Superior temporal gyrus (tissue), 1 donor: ENCODE results near the gene ZNF384.
A peak's percentile ranks its signal among the peaks of the same experiment; 100 is the strongest.

Experiments used
- DNase-seq: peaks from one replicate; pipeline ENCODE4 v3.0.0-alpha.2; 2016; ENCODE audit errors: extremely low spot score

The ZNF384 gene

DNA sequence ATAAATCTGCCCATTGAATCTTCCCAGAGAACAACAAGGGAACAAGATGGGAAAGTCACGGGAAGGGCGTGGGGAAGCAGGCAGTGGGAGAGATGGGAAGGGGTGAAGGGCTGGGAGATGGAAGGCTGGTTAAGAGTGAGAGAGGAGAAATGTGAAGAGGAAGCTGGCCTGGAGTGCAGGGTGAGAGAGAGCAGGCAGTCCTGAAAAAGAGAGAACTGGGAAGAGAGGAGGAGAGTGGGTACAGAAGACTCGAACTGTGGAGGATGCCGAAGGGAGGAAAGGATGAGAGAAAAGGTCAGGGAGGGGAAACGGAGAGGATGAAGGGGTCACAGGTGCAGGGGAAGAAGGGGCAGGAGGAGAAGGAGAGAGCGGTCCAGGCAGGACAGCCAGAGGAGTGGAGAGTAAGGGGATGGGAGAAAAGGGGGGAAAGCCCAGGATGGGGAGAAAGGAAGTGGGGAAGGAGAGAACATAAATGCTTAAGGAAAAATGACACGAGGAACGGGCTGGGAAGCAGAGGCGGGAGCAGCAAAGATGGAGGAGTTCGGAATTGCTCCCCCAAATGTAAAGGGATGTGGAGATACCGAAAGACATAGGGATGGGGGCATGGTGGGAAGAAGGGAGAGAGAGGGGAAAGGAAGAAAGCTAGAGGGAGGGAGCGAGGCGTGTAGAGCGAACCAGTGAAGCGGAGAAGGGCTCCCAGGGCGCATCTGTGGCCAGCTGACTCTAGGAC lies 10.2 kb upstream of the ZNF384 start:
- no peak for DNase-seq

DNA sequence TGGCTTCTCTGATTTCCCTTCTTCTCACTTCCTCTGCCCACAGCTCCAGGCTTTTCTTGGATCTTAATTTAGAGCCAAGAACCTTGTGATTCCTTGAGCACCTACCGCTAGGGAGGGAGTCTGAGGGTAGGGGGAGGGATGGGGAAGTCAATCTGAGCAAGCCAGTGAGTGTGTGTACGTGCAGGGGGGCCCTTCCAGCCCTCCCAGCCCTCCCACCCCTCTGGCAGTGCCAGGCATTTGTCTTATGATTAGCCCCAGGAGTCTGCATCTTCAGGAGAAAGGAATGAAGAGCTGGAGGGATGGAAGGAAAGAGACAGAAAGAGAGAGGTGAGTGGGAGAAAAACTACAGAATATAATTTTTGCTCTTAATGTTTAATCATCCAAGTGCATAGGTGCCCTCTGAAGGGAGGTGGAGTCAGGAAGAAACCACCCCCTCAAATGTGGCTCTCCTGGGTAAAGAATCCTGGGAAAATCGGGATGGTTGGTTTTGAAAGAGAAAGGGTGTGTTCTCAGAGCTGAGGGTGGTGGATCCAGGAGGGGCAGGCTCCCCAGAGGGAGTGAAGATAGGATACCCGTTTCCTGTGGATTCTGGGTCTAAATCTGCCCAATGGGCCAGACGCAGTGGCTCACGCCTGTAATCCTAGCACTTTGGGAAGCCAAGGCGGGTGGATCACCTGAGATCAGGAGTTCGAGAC lies 9.3 kb upstream of the ZNF384 start:
- no peak for DNase-seq

DNA sequence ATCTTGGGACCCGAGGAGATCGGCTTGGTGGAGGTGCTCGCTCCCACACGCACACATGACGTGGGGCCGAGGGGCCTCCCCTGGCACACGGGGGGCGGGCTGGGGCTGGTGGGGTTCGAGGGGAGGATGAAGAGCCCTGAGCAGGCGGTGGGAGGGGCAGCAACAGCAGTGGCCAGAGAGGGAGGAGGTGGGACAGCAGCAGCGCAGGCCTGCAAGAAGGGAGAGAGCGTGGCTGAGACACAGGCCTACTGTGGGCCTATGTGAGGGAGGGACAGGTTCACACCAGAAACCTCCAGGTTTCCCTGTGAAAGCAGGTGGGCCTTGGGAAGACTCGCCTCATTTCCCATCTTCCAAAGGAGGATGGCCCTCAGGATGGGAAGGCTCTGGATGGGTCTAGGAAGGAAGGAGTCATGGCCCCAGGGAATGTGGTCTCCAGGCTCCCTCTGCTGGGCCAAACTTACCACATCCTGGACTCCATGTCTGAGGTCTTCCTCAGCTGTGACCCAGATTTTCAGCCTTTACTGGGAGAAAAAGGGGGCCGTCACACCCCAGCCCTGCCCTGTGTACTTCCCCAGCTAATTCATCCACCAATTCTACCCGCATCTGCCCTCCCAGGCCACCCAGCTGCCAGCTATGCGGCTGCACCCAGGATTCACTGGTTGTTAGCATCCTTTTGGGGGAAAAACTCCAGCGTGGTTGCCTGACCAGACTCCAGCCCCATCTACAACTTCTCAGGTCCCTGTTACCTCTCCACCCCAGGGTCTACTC lies 8.6 kb upstream of the ZNF384 start:
- no peak for DNase-seq

DNA sequence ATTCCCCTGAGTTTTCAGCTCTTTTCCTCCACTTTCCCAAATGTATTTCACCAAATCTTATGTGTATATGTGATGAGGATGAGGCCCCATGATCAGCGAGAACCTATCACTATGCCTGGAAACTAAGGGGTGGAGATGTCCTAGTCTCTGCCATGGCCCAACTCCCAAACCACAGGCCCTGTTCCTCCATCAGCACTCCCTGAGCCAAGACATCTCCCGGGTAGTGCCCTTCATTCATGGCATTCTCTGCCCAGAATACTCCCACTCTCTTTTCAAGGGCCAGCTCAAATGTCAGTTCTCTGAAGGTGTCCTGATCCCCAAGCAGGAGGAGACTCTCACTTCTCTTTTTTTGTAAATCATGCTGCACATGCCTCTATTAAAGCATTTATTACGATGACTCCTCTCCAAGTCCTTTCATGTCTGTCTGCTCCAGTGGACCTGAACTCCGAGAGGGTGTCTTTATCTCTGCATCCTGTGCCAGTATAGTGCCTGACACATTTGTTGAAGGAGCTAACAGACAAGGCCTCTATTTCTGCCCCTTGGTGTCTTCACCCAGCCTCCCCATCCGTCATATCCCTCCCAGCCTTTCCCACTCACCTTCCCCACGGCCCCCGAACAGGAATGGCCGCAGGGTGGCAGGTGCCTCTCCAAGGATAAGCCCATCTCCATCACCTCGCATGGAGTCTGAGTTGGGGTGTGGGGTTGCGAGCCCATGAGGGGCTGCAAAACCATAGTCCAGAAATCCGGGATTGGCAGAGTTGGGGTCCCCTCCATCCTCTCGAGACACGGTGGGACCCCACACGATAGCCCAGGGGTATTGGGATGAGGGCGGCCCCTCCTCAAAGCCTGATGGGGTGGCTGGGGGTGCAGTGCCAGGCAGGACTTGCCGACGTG lies 7.8 kb upstream of the ZNF384 start:
- no peak for DNase-seq

DNA sequence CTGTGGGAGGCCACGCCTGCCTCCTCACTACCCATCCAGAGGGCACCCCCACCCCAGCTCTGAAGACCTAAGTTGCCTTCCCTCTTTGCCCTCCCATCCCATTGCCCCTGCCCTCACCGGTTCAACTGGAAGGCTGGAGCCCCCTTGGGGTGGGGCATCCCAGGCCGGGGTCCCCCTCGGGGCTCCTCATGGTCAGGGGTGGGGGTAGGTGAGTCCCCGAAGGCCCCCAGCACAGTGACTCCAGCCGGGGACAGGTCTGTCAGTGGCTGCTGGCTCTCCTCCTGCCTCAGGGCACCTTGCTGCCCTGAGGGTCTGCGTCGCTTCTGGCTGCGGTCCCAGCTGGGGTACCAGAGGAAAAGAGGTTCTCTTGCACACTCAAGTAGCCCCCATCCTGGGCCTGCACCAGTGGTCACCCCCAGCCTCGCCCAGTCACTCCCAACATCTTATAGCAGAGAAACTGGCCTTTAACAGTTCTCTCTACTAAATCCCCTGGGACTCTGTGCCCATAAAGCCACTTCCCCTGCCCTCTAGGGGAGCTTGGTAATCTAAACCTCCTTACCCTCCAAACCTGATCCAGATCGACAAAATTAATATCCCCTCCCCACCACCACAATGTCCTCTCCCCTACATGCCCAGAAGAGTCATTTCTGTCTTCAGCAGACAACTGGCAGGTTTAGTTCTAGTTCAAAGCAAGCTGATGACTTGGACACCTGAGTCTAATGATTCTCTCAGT lies 6.3 kb upstream of the ZNF384 start:
- no peak for DNase-seq

DNA sequence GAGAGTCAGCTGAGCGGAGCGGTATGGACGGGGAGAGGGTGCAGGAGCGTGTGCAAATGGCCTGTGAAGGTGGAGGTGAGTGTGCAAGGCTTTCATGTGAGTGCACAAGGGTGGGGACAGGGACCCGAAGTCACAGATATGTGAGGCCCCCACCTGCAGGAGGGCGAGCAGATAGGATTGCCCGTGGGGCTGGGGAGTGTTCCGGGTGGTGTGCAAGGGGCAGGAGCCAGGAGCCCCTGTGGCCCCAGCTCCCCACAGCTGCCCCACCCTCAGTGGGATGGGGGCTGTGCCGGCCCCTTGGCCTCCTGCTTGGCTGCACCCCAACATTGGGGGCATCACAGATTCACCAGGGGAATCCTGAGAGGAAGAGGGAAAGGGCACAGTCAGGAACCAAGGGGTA lies 5.5 kb upstream of the ZNF384 start:
- no peak for DNase-seq

DNA sequence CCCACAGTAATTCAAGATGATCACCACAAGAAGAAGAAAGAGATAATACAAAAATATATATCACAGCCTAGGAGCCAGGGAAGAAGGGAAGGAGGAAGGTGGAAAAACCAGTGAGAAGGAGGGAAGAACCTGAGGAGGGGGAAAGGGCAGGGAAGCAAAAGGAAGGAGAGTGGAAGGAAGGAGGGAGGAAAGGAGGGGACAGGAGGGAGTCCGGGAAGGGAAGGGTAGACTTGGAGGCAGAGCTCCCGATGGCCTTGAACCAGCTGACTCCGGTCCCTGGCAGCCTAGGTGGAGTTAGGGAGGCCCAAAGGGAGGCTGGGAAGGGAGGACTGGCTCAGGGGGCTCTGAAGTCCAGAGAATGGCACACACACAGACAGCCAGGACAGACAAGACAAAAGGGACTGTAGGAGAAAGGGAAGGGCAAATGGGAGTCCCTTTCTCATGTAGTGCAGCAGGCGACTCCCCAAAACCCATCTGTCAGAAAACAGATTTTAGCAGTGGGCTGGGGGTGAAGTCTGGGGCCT lies 4.7 kb upstream of the ZNF384 start:
- DNase-seq, result no peak

DNA sequence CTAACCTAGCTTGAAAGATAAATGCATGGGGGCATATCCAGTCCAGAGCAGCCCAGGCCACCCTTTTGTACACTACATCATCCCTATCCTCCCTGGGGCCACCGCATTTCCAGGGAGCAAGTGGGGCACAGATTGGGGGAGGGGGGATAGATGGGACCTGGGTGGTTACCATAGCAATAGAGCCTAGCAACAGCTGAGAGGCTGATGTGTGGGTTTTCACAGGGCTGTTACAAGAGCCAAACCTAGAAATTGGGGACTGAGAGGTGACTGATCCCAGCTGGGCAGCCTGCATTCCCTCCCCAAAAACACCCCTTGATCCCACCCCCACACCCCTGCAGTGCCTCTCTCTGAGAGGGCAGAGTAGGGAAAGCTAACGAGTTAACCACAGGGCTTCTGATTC lies 3.7 kb upstream of the ZNF384 start:
- no peak for DNase-seq

DNA sequence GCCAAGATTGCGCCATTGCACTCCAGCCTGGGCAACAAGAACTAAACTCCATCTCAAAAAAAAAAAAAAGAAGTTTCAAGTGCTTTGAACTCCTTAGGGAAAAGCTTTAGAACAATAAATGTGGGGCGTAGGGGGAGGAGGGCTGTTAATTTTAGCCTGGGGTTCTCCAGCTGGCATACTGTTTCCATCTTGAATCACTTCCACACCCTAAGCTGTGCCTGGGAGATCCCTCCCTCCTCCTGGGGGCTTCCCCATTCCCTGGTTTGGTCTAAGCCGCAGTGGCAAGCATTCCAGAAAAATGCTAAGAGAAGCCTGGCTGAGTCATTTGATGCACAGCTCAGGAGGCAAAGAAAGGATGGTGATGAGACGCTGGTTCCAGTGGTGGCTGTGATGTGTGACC lies 2.3 kb upstream of the ZNF384 start:
- no peak for DNase-seq

DNA sequence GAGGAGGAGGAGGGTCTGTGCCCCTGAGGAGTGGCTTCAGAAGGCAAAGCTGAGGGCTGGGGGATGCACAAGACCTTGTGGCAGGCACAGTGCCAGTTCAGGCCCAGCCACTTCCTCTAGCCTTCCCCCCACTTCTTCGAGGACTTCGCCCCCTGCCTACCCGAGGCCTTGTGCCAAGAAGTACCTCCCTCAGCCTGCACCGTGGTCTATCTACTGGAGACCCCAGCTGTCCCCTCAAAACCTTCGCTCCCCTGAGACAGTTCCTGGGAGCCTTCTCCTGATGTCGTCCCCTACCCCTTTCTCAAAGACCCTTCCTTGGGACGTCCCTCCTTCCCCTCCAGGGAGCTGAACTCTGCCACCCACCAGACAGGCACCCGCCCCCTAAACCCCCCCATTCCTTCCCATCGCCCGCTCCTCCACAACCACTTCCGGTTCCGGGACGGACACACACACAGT lies 604 bp downstream of the ZNF384 start:
- DNase-seq, result peak; percentile 85

DNA sequence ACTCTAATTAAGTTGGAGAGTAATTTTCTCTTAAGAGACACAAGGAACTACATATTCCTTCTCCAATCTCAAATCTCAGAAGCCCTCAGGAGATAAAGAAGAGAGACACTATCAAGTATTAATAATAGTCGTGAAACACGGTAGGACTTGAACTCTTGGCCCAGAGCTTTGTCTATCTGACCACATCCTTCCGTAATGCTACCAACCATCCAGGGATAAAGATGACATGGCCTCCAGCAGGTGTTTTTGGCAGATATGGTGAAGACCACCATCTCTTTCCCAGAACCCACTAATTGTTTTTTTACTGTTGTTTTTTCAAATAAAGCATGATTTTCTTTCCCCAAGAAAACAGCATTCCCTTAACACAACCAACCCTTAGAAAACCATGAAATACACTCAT lies 3.4 kb downstream of the ZNF384 start:
- no peak for DNase-seq

DNA sequence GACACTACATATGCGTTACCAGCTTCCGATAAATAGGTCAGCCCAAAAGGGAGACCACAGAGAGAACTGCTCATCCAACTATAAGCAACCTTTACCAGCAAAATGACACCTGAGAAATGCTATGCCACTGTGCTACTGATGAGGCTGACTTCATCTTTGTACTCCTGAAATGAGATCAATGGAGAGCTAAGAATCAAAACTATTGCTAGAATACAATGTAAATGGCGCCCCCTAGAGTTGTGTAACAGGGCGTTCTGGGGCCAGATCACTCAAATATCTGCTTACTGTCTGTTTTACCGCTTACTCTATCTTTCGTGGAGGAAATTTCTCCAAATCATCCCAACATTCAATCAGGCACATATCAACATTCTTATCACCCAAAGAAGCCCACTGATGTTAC lies 4.6 kb downstream of the ZNF384 start:
- DNase-seq, result peak; percentile 72

DNA sequence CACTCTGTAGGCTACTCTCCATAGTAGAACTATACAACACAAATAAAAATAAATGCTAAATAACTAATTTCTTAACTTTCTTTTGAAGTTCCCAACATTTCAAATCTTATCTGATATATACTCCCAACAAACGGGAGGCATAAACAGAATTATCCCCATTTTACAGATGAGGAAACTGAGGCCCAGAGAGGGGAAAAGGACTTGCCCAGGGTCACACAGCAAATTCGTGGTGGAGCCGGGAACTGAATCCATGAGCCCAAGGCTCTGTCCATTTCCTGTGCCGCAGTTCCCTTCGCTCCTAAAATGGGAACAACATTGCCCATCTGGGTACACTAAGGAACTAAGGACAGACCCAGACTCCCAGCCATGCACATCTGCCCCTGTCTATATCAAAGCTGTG lies 12.2 kb downstream of the ZNF384 start:
- DNase-seq, result no peak

DNA sequence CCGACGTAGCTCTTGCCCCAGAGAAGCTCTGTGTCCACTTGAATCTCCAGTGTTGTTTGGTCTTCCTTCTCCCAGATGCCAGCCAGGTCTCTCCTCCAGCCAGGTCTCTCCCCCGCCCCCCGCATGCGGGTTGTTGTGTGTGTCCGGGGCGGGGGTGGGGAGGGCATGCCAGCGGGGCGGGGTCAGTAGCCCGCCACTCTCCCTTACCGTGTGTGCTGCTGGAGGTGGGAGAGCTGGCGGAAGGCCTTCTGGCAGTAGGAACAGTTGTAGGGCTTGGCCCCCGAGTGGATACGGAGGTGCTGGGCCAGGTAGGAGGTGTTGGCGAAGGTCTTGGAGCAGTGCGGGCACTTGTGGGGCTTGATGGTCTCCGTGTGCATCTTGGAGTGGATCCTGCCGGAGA lies 17.0 kb downstream of the ZNF384 start:
- DNase-seq, result no peak

DNA sequence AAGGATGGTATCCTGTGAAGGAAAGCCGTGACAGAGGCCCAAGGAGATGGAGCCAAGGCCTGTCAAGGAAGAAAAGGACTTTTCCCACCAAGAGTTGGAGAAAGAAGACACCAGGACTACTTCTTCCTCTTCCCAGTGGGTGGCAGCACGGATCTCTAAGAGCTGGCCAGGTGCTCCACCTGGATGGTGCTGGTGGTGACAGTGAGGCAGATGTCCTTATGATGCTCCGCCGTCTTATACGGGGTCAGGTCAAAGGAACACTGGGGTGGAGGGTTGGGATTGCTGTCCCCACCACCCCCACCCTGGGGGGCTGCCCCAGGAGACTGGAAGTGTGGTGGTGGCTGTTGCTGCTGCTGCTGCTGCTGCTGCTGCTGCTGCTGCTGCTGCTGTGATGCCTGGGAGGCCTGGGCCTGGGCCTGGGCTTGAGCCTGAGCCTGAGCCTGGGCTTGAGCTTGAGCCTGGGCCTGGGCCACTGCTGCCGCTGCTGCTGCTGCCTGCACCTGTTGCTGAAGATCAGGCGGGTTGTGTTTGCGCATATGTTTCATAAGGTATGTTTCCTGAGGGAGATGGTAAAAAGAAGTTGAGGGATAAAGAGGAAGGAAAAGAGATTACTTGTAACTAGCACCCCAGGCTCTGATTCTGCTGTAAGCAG lies 21.5 kb downstream of the ZNF384 start:
- no peak for DNase-seq

DNA sequence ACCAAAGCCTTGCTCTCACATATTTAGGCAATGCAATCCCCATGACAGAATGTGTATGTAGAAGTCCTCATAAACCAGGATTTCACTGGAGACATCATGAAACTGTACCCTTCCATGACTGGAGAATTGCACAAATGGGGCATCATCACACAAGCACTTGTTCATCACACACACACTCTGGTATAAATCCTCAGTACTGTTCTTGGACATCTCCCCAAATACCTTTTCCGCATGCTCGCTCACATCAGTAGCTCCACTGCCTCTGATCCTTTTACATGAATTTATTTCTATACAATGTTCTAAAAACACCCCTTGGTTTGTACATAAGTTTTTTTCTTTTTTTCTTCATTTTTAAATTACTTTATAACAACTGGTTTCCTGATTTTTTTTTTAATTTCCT lies 23.0 kb downstream of the ZNF384 start:
- no peak for DNase-seq

DNA sequence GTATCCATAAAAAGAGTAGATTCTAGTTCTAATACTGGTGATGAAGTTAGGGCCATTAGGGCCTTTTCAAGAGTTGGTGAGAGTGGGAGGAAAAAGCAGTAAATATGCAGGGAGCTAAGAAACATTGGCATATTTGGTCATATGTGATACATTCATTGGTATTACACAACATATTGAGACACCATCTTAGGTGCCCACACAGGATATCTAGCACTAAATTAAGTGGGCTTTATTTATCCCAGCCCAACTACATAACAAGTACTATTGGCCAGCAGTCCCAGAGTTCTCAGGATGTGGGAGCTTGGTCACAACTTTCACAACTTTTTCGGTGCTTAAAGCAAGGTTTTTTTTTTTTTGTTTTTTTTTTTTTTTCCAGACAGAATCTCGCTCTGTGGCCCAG lies 24.3 kb downstream of the ZNF384 start:
- no peak for DNase-seq

DNA sequence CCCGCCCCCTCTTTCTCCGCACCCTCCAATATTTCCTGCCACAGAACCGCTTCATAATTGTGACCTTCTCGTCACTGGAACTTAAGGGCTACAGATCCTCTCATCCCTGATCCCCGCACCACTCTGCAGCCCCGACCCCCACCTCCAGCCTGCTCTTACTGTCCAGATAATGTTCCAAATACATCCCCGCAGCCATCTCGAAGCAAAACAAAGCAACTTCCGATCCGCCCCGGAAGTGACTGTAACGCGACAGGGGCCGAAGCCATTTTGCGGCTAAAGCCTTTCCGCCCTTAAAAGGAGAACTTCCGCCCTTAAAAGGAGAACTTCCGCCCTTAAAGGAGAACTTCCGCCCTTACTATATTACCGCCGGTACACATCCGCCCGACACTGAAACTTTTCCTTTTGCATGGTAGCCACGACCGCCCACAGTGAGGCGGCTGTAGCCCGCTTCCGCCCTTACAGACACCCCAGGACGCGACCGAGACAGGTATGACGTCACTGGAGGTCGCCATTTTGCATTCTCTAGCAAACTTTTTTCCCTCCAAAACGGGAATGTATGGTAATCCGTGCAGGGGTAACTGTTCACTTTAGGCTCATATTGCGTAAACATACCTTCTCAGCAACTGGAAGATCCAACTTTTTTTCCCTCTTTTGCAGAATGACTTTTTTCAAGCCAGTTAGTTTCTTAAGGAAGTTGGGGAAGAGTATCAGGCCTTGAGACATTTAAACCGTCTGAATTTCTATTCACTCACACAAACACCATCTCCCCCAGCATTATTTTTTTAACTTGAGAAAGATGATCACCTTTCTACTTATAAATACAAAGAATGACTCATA lies 26.1 kb downstream of the ZNF384 start, which contains the start of gene ING4:
ING4 (minus strand) TSS at position 214 of the 837 bp plus-strand sequence; CDS start at position 196, 18 bp downstream.
- peak; percentile 100 for DNase-seq

DNA sequence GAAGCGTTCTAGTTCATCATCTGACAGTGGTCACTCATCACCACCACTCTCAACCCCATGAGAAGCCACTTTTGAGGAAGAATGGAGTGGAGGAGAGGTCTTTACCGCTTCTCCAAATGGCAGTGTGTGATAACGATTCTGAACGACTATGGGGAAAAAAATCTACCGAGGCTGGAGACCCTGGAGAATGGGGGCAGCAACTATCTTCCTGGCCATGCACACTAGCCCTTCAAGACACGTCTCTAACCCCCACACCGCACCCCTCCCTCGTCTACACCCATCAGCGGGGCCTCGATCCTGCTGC lies 26.6 kb downstream of the ZNF384 start:
- no peak for DNase-seq
